GM18499 (cell line): ENCODE measurements around the gene NPAS1.
"Not testable (repeated sequence)": the region's sequence is repeated elsewhere in the genome, so short reads cannot be mapped to it uniquely, and the experiment has no call there.

ENCODE experiments used
- ATAC-seq: cut with Tn5 transposase; IDR thresholded peaks from one replicate; pipeline ENCODE4 v1.9.1; 2021; ENCODE audit warnings: moderate number of reproducible peaks; ENCODE audit not compliant: insufficient read depth, unreplicated experiment

Gene NPAS1

GRCh38 chr19:47073574-47073973 lies 53.9 kb downstream of the NPAS1 start:
- no peak for ATAC-seq

DNA sequence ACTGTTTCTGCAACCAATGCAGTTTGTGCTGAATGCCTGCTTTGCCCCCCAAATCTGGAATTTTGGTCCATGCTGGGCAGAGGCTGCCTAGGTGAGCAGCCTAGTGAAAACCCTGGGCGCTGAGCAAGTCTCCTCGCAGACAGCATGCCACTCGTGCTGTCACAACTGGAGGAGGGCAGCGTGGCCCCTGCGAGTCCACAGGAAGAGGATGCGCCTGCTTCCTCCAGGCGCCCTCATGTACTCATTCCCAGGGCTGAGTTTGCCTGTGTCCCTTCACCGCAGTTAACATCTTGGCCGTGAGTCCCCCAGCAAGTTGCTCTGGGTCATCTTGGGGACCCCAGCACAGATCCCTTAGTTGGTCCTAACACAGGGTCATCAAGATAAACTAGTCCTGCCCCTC lies 55.0 kb downstream of the NPAS1 start:
- ATAC-seq: no peak

DNA sequence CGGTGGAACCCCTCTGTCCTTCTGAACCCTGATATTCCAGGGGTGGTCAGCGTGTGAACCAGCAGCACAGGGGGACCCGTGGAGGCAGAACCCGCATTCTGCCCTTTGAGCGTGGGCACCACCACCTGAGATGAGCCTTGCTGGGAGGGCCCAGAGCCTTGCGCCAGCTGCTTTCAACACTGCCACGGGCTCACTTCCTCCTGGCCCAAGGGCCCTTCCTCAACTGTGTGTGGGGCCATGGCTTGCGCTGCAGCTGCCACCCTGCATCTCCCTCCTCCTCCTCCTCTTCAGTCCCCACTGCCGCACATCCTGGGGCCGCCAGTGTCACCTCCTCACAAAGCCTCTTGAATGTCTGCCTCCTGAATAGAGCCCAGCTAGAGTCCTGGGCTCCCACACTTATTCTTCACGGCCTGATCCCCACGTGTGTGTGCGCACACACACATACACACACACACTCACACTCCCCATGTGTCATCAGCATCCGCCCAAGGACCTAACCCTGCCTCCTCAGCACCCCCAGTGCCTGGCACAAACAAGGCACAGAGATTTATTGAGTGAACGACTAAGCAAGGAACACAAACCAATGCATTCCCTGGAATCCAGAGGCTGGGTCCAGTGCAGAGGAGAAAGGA lies 55.7 kb downstream of the NPAS1 start:
- ATAC-seq: no peak

GRCh38 chr19:47075941-47076340 lies 56.3 kb downstream of the NPAS1 start:
- no peak for ATAC-seq

GRCh38 chr19:47078351-47078750 lies 58.7 kb downstream of the NPAS1 start:
- not testable (repeated sequence) for ATAC-seq

DNA sequence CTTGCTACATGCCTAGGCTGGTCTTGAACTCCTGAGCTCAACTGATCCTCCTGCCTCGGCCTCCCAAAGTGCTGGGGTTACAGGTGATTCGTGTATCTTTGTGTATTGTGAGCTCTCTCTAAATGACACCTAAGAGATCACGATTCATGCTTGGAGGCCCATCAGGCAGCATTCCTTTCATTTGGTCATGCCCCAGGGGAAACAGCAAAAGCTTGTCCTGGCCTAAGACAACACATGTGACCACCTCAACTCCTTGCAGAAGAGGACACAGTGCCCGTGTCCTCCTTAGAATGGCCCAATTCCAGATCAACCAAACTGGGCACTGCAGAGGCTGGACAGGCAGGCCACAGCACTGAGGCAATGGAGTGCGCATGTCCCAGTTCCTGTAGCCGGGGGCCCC lies 61.5 kb downstream of the NPAS1 start:
- no peak for ATAC-seq

- no peak for ATAC-seq
These were observed 62.9 kb downstream of the NPAS1 start for GRCh38 chr19:47082493-47082892.

DNA sequence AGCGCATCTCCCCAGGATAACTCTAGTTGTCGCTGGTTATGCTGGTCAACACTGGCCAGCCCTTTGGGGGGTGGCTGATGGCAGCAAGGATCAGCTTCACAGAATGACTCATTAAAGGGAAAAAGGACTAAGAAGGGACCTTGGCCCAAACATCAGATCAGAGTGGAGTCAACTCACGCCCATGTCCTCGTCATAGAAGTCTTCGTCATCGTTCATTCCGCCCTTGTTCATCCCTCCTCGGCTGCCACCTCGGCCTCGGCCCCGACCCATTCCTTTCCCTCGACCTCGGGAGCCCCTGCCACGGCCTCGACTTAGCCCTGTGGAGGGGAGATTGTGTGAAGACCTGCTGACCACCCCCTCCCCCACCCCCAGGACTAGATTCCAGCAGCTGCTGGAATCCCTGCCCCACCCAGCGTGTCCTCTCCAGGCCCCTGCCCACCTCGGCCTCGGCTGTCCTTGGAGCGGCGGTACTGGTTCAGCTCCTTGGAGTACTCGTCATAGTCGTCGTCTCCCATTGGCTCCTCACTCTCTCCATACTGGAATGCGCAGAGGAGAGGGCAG lies 65.3 kb downstream of the NPAS1 start:
- ATAC-seq: no peak

DNA sequence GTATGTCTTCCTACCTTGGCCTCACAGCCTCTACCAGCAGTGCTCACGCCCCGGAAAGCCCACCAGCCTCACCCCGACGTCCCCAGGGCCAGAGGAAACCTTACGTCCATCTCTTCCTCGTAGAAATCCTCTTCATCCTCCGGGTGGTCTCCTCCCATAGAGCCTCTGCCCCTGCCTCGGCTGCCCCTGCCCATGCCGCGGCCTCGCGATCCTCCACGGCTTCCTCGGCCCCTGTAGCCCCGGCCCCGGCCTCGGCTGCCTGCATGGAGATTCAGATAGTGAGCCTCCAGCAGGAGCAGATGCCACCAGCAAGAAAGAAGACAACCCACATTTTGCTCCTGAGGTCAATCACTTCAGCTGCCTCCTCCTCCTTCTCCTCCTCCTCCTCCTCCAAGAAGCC lies 66.6 kb downstream of the NPAS1 start:
- no peak for ATAC-seq

DNA sequence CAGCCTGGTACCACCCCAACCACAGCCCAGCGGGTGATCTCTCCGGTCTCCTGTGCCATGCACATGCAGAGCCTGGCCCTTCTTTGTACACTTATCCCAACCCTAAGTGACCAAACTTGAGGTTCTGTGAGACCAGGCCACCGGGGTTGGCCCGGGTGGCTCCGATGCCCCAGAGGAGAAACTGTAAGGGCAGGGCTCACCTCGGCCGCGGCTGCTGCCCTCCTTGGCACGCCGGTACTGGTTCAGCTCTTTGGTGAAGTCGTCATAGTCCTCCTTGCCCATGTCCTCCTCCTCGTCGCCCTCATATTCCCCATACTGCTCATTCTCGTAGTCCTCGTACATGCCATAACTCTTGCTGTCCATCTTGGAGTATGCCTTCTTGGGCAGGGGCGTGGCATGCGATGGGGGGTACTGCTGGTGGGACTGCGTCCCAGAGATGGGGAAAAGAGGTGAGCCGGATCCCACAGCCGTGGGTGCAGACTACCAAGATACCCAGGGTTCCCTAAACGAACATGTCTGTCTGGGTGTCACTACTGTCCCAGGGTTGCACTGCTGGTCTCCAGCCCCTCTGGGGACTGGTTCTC lies 70.2 kb downstream of the NPAS1 start:
- ATAC-seq: no peak

- ATAC-seq: no peak
These were observed 73.6 kb downstream of the NPAS1 start for GRCh38 chr19:47093254-47093653.

DNA sequence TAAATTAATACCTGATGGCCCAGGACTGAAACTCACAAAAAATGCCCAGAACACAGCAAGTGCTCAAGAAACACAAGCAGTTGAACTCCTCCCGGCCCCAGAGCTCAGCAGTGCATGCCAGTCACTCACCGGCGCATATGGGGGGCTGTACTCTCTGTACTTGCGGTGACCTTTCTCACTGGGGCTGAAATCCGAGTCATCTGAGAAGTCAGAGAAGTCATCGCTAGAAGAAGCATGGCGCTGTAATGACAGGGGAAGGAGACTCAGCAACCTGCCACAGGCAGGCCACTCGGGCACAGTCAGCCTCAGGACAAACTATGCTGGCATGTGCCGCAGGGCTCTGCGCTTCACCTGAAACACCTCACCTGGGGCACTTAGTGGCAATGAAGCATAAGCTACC lies 74.2 kb downstream of the NPAS1 start:
- ATAC-seq: no peak

GRCh38 chr19:47094557-47095475 lies 75.2 kb downstream of the NPAS1 start:
- no peak for ATAC-seq
